Esophagus squamous epithelium (tissue), 5 donors: ENCODE results near the gene DNMT3L. TPM values are rescaled to one million over a fixed set of nuclear protein-coding genes. Genes with fewer than 3 reads are reported as not detected.
A peak's percentile ranks its signal among the peaks of the same experiment; 100 is the strongest.

Experiments used
- DNase-seq: peaks from one replicate; lab custom pipeline; 2025; lab: John Stamatoyannopoulos, UW
- H3K27ac ChIP-seq, 4 donors: fragments of 200-600 bp; sonication (generic); one replicate each; pipeline ENCODE4 v1.5.1; 2016 to 2019; ENCODE audit warnings: mild to moderate bottlenecking in 1 of 4
- H3K27me3 ChIP-seq, 4 donors: fragments of 200-600 bp; sonication (generic); 1 replicate in 3 of 4; 2 replicates in 1 of 4; pipeline versions ENCODE4 v1.5.1 to v1.6.0; 2017 to 2021; ENCODE audit warnings: antibody characterized with exemption in 1 of 4
- H3K36me3 ChIP-seq, 3 donors: fragments of 200-600 bp; sonication (generic); one replicate each; pipeline ENCODE4 v1.5.1; 2016 to 2019
- H3K4me1 ChIP-seq, 3 donors: fragments of 200-600 bp; sonication (generic); one replicate each; pipeline ENCODE4 v1.5.1; 2017 to 2019
- H3K4me3 ChIP-seq, 4 donors: fragments of 200-600 bp; sonication (generic); 1 replicate in 3 of 4; 2 replicates in 1 of 4; pipeline ENCODE4 v1.5.1; 2016 to 2019; ENCODE audit warnings: mild to moderate bottlenecking in 2 of 4, moderate library complexity in 1 of 4
- H3K9me3 ChIP-seq, 3 donors: fragments of 200-600 bp; sonication (generic); one replicate each; pipeline ENCODE4 v1.5.1; 2016 to 2019
- POLR2A ChIP-seq, 4 donors: fragments of 450-650 bp; IDR thresholded peaks; one replicate each; pipeline ENCODE4 v1.6.1; 2017; ENCODE audit warnings: antibody characterized with exemption in 4 of 4, mild to moderate bottlenecking in 4 of 4, moderate library complexity in 3 of 4
- WGBS, 2 donors: methylation state at CpG; one replicate each; pipeline ENCODE4 v1.1.5; 2018; 5-methylcytosine and 5-hydroxymethylcytosine counted together
- intact Hi-C: fragments of 100-400 bp; cut with DNase I; formaldehyde crosslinking; loops from one replicate; pipeline ENCODE4 v1.15.0; 2022
- total RNA-seq, 4 donors: library from RNA; depleted of rRNA; stranded (reverse); fragments of >200 nt; gene quantifications; one replicate each; pipeline ENCODE4 v1.1.0, GENCODE V29; 2016
- TF ChIP-seq, protein P1 (sequence below), 6 experiments: fragments of 450-650 bp in 4 of 6; fragments of 200-600 bp in 2 of 6; sonication (generic) in 2 of 6; IDR thresholded peaks; one replicate each; pipeline ENCODE4 v1.5.1; 2016 to 2019; ENCODE audit warnings: antibody characterized with exemption in 6 of 6, mild to moderate bottlenecking in 4 of 6, moderate library complexity in 4 of 6
- donor health status: DM: yes; HTN: yes; CAD: no.

DNMT3L gene
- total RNA-seq, 4 donors from 2014 or later: not detected

DNA sequence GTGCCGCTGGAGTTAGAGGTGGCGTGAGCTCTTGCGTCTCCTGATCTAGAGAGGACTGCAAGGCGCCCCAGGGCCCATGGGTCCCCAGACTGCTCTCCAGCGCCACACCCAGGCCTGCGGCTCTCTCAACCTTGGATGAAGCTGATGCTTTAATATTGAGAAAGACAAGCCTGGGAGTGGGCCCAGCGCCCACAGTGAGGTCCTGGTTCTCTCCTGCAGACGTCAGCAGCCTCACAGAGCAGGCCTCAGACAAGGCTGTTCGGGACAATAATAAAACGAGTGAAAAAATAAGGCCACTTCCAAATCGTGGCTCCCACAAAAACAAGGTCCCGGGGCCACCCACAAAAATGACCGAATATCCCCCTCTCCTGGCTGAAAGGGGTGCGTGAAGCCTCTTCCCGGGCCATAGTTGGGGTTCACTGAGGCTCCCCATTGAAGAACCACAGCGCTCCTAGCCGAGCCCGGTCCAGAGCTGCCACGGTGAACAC is 6.0 kb upstream of the DNMT3L start:
- Histone ChIP-seq H3K27me3 (peaks cover 0 to 22% (median 0%) of the 10 kb centered on the region in 4 donors), H3K27ac (no peak overlapping the region), H3K9me3 (no peaks in the 10 kb centered on the region), H3K4me1 (no peaks in the 10 kb centered on the region), H3K4me3 (no peak overlapping the region), H3K36me3 (no peaks in the 10 kb centered on the region)
- WGBS, 2 donors: 54% methylated on average over 14 to 15 of the region's 19 CpGs
- TF ChIP-seq, protein P1, sequence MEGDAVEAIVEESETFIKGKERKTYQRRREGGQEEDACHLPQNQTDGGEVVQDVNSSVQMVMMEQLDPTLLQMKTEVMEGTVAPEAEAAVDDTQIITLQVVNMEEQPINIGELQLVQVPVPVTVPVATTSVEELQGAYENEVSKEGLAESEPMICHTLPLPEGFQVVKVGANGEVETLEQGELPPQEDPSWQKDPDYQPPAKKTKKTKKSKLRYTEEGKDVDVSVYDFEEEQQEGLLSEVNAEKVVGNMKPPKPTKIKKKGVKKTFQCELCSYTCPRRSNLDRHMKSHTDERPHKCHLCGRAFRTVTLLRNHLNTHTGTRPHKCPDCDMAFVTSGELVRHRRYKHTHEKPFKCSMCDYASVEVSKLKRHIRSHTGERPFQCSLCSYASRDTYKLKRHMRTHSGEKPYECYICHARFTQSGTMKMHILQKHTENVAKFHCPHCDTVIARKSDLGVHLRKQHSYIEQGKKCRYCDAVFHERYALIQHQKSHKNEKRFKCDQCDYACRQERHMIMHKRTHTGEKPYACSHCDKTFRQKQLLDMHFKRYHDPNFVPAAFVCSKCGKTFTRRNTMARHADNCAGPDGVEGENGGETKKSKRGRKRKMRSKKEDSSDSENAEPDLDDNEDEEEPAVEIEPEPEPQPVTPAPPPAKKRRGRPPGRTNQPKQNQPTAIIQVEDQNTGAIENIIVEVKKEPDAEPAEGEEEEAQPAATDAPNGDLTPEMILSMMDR (IDR thresholded peaks at IDR 0.05): peak; percentile 8 to 36 (median 18)
- no peak for TF ChIP-seq POLR2A (IDR thresholded peaks at IDR 0.05)
- DNase-seq: no peak
- intact Hi-C loops: no loop called here

DNA sequence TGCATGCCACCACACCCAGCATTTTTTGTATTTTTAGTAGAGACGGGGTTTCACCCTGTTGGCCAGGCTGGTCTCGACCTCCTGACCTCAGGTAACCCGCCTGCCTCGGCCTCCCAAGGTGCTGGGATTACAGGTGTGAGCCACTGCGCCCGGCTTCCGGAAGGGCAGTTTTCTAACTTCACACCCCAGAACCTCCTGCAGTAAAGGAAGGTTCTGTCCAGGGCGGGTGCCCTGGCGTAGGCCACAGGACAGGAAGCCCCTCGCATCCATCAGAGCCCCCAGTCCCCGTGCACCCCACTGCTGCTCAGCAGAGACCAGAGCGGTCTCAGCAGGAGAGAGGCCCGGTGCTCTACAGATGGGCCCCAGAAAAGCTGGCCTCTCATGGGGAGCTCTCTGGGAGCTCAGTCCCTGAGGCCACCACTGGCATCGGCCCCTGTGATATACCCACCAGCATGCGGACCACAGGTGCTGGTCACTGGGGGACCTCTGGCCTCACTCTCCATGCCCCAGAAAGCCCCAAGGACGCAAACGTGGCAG is 4.1 kb upstream of the DNMT3L start:
- Histone ChIP-seq H3K36me3 (no peaks in the 10 kb centered on the region), H3K4me3 (no peak overlapping the region), H3K27me3 (peaks cover 0 to 31% (median 0%) of the 10 kb centered on the region in 4 donors), H3K27ac (no peak overlapping the region), H3K4me1 (no peaks in the 10 kb centered on the region), H3K9me3 (no peaks in the 10 kb centered on the region)
- DNase-seq: no peak
- intact Hi-C loops: no loop called here
- WGBS, 2 donors: 96% methylated on average over 3 of the region's 17 CpGs; no CpG with 5 or more reads in 1 of the 2 donors
- TF ChIP-seq, protein P1 (IDR thresholded peaks at IDR 0.05): no peak
- no peak for TF ChIP-seq POLR2A (IDR thresholded peaks at IDR 0.05)

GRCh38 chr21:44263768-44264167 is 2.1 kb upstream of the DNMT3L start:
- H3K36me3 ChIP-seq: no peaks in the 10 kb centered on the region
- H3K4me1 ChIP-seq: no peaks in the 10 kb centered on the region
- TF ChIP-seq POLR2A (IDR thresholded peaks at IDR 0.05): no peak
- TF ChIP-seq, protein P1 (IDR thresholded peaks at IDR 0.05): no peak
- peaks cover 0 to 36% (median 0%) of the 10 kb centered on the region in 4 donors for H3K27me3 ChIP-seq
- H3K9me3 ChIP-seq: no peaks in the 10 kb centered on the region
- intact Hi-C loops: no loop called here
- H3K27ac ChIP-seq: no peak overlapping the region
- H3K4me3 ChIP-seq: no peak overlapping the region
- no peak for DNase-seq
- 45 to 53% methylated on average over 3 to 4 of the region's 4 CpGs for WGBS, 2 donors

DNA sequence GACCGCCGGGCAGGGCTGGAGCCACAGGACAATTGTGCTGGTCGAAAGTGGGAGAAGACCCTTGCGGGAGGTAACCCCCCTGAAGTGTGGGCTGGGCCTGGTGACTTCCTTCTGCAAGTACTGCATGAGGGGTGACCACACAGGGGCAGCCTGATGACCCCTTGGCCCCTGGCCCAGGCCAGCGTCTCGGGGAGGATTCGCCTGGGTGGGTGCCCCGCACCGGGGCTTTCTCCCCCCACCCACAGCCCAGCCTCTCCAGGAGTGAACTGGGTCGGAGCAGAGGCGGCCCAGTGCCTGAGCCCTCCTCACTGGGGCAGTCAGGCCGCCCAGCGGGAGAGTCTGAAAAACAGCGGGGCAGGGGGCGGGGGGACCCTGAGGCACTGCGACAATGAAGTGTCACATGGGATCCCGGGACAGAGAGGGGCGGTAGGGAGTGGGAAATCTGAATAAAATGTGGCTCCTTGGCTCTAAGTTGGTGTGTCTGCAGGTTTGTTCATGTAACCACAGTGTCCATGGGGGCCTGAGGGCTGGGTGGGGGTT is 1.6 kb upstream of the DNMT3L start:
- Histone ChIP-seq H3K4me1 (no peaks in the 10 kb centered on the region), H3K27ac (no peak overlapping the region), H3K4me3 (no peak overlapping the region), H3K36me3 (no peaks in the 10 kb centered on the region), H3K27me3 (peaks cover 0 to 40% (median 0%) of the 10 kb centered on the region in 4 donors), H3K9me3 (no peaks in the 10 kb centered on the region)
- WGBS, 2 donors: 0 to 73% methylated on average over 2 to 11 of the region's 18 CpGs
- no peak for DNase-seq
- TF ChIP-seq, protein P1 (IDR thresholded peaks at IDR 0.05): no peak
- no peak for TF ChIP-seq POLR2A (IDR thresholded peaks at IDR 0.05)
- intact Hi-C loops: no loop called here

GRCh38 chr21:44262338-44263056 is 800 bp upstream of the DNMT3L start:
- H3K4me1 ChIP-seq: no peaks in the 10 kb centered on the region
- H3K4me3 ChIP-seq: no peak overlapping the region
- H3K36me3 ChIP-seq: no peaks in the 10 kb centered on the region
- H3K9me3 ChIP-seq: no peaks in the 10 kb centered on the region
- TF ChIP-seq POLR2A (IDR thresholded peaks at IDR 0.05): no peak
- TF ChIP-seq, protein P1 (IDR thresholded peaks at IDR 0.05): no peak
- H3K27me3 ChIP-seq: peaks cover 0 to 40% (median 0%) of the 10 kb centered on the region in 4 donors
- 52 to 69% methylated on average over 5 to 9 of the region's 12 CpGs for WGBS, 2 donors
- DNase-seq: no peak
- H3K27ac ChIP-seq: no peak overlapping the region
- intact Hi-C loops: no loop called here
